GM21526 (cell line): ENCODE results near the gene HDAC11.
"Not testable (repeated sequence)": the region's sequence is repeated elsewhere in the genome, so short reads cannot be mapped to it uniquely, and the experiment has no call there.

Experiments used
- ATAC-seq: cut with Tn5 transposase; IDR thresholded peaks from one replicate; pipeline ENCODE4 v1.9.1; 2021; ENCODE audit warnings: moderate library complexity; ENCODE audit not compliant: unreplicated experiment, low FRiP score

HDAC11 gene

GRCh38 chr3:13519006-13519791, 39.1 kb downstream of the HDAC11 start:
- ATAC-seq: no peak

GRCh38 chr3:13520326-13520880, 40.3 kb downstream of the HDAC11 start:
- ATAC-seq: no peak

DNA sequence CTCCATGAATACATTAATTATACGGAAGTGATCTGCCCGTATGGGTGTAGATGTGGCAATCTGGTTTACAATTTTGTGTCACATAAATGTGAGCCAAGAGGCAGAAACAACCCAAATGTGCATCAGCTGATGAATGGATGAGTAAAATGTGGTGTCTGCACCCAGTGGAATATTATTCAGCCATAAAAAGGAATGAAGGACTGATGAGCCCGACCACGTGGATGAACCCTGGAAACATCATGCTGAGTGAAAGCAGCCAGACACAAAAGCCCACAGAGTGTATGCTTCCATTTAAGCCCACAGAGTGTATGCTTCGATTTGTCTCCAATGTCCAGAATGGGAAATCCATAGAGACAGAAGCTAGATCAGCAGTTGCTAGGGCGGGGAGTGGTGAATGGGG, 41.2 kb downstream of the HDAC11 start:
- no peak for ATAC-seq

GRCh38 chr3:13521749-13522148, 41.6 kb downstream of the HDAC11 start:
- ATAC-seq: not testable (repeated sequence)

DNA sequence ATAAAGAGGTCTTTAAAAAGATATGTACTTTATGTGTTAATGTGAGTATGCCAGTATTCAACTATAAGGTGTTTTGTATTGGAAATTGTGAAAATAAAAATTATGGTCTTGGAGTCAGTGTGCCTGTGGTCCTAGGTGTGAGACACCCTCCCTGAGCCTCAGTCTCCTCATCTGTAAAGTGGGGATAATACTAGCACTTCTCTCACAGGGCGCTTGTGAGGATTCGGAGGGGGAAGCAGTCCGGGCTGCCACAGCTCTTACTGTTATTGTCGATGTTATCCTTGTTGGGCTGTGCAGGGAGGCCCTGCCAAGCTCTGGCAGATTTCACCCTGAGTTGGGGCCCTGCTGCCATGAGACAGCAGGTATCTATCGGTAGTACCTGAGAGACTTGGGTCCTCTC, 42.1 kb downstream of the HDAC11 start:
- ATAC-seq: no peak

DNA sequence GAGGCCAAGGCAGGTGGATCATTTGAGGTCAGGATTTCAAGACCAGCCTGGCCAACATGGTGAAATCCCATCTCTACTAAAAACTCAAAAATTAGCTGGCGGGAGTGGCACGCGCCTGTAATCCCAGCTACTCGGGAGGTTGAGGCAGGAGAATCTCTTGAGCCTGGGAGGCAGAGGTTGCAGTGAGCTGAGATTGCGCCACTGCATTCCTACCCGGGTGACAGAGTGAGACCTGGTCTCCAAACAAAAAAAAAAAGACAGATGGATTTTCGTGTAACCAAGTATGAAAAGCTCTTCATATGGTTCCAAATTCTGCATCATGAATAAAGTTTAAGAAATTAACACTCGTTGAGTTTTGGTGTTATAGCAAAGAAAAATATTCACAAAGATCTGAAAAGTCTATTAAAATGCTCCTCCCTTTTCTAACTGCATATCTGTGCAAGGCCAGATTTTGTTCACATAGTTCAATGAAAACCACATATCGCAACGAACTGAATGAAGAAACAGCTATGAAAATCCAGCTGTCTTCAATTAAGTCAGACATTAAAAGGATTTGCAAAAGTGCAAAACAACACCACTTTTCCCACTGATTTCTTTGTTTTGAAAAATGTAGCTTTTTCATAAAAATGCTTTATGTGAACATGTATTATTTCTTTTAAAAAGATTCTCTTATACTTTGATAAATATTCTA, 45.0 kb downstream of the HDAC11 start:
- no peak for ATAC-seq

- ATAC-seq: no peak
These were observed 45.9 kb downstream of the HDAC11 start for GRCh38 chr3:13525827-13526625.

- ATAC-seq: no peak
These were observed 46.5 kb downstream of the HDAC11 start for GRCh38 chr3:13526626-13526949.

GRCh38 chr3:13528217-13528867, 48.2 kb downstream of the HDAC11 start:
- no peak for ATAC-seq

DNA sequence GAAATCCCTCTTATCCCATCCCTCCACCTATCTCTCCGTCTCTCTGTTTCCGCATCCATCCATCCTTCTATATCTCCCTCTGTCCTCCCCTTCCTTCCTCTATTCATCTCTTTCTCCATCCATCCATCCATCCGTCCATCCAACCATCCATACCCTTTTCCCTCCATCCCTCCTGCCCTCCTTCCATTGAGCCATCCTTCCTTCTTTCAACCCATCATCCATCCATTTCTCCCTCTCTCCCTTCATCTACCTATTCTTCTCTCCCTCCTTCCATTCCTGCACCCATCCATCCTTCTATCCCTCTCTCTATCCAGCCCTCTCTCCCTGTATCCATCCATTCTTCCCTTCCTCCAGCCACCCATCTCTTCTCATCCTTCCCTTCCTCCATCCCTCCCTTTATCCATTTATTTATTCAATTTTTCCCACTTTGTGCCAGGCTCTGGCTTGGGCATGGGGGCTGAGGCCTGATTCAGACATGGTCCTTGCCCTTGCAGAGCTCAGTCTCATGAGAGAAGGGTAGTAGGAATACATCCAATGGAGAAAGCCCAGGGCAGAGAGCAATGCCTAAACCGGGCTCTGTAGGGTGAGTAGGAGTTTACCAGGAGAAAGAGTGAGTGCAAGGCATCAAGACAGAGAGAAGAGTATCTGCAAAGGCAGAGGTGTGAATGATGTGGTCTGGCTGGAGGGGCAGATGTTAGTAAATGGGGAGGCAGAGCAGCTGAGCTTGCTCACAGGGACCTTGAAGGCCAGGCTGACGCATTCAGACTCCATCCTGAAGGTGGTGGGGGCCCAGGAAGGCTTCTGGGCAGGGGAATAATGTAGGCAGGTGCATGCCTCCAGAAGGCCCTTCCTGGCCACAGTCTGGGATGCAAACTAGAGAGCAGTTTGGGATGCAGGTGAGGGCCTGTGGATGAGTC, 49.3 kb downstream of the HDAC11 start:
- ATAC-seq: no peak

- no peak for ATAC-seq
These were observed 50.3 kb downstream of the HDAC11 start for GRCh38 chr3:13530241-13531009.

GRCh38 chr3:13532085-13532484, 52.0 kb downstream of the HDAC11 start:
- no peak for ATAC-seq

DNA sequence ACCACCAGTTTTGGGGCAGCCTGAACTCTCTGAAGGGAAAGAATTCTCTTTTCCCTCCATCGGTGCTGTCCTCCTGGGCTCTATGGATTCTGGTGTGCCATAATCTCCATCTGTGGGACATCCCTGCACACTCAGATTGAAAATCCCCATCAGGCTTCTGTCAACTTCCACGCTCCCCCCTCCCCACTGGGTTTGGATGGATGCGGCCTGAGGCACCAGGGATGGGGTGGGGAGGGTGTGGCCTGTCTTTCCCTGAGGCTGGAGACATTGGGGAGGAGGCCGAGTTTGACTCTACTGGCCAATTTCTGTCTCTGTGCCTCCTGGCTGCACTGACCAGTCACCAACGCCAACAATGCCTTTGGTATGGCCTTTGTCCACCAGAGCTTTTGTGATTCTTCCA, 52.5 kb downstream of the HDAC11 start:
- no peak for ATAC-seq

DNA sequence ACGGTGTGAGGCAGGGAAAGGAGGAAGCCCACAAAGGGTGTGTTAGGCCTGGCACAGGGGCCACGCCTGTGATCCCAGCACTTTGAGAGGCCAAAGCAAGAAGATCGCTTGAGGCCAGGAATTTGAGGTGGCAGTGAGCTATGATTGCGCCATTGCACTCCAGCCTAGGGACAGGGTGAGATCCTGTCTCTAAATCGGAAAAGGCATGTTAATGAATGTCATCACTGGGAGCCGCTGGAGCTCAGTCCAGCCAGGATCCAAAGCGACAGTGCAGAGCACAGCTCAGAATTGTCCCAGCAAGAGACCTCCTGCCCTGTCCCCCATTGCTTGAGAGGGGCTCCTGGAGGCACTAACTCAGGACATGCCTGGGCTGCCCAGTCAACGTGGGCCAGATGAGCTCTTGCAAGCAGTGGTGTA, 53.8 kb downstream of the HDAC11 start:
- ATAC-seq: no peak

DNA sequence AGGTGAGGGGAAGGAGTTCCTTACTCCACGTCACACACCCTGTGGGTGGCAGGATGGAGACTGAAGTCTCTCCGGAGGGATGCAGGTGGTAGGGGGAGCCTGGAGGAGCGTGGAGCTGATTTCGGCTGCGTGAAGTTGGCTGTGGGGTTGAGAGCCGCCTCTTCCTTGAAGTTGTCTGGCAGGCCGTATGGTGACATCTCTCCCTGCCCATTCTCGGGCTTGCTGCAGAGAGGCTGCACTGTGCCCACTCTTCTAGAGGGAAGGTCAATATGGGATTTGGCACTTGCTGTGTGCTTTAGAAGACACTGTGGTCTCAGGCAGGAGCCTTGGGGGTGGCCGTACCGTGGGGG, 55.4 kb downstream of the HDAC11 start:
- no peak for ATAC-seq

DNA sequence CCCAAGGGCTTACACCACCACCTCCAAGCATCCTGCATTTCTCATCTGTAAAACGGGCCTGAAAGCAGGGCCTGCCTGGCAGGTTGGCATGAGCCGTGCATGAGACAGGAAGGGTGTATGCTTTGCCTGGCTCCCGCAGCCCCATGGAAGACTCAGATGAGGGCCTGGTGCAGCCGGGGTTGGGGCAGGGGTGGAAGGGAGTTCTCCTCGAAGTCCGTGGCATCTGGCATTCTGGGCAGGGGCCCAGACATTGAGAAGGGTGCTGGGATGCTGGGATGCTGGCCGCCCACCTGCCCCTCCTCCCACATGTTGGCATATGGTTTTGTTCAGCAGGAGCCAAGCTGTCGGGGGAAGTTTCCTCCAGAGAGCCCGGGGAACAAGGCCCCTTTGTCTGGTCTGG, 55.8 kb downstream of the HDAC11 start:
- ATAC-seq: no peak

DNA sequence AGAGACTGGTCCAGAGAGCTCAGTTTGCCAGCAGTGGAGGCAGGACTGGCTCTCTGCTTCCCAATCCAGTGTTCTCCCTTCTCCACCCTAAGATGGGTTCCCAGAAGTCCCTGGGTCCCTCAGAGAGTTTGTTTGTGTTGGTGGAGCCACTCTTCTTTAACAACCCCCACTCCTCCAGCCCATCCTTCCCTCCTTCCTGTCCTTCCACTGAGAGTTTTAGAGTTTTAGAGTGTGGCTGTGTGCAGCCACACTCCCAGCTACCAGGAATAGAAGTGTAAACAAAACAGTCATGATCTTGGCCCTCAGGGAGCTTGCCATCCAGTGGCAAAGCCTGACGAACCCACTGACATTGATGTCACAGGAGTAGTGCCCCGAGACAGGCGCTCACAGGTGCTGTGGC, 56.3 kb downstream of the HDAC11 start:
- ATAC-seq: no peak

GRCh38 chr3:13536832-13537231, 56.7 kb downstream of the HDAC11 start:
- no peak for ATAC-seq
